Measurements from ENCODE around the gene ASB5.

GRCh38 chr4:176198316-176198903 is 70.6 kb downstream of the ASB5 start:
- TF ChIP-seq, protein P1, sequence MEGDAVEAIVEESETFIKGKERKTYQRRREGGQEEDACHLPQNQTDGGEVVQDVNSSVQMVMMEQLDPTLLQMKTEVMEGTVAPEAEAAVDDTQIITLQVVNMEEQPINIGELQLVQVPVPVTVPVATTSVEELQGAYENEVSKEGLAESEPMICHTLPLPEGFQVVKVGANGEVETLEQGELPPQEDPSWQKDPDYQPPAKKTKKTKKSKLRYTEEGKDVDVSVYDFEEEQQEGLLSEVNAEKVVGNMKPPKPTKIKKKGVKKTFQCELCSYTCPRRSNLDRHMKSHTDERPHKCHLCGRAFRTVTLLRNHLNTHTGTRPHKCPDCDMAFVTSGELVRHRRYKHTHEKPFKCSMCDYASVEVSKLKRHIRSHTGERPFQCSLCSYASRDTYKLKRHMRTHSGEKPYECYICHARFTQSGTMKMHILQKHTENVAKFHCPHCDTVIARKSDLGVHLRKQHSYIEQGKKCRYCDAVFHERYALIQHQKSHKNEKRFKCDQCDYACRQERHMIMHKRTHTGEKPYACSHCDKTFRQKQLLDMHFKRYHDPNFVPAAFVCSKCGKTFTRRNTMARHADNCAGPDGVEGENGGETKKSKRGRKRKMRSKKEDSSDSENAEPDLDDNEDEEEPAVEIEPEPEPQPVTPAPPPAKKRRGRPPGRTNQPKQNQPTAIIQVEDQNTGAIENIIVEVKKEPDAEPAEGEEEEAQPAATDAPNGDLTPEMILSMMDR (IDR thresholded peaks at IDR 0.05), result no peak
- no peak for TF ChIP-seq EP300 (IDR thresholded peaks at IDR 0.05)
- no peak for TF ChIP-seq POLR2A (IDR thresholded peaks at IDR 0.05)
- no peak for TF ChIP-seq POLR2AphosphoS5 (IDR thresholded peaks at IDR 0.05)
